GM15510 (cell line): ENCODE data around the gene ANKZF1.

Source experiments
- POLR2A ChIP-seq: IDR thresholded peaks from 3 replicates; pipeline ENCODE4 v1.6.1; 2011; ENCODE audit warnings: borderline replicate concordance; ENCODE audit not compliant: insufficient read length; ENCODE audit errors: extremely low read depth

The ANKZF1 gene

GRCh38 chr2:219279151-219279915 is 49.7 kb downstream of the ANKZF1 start, which contains the start of gene DNAJB2:
Gene DNAJB2, plus strand, starts transcription at chr2:219279366. Its CDS starts 468 bp downstream, at chr2:219279834.
- TF ChIP-seq POLR2A = peak; percentile 88

DNA sequence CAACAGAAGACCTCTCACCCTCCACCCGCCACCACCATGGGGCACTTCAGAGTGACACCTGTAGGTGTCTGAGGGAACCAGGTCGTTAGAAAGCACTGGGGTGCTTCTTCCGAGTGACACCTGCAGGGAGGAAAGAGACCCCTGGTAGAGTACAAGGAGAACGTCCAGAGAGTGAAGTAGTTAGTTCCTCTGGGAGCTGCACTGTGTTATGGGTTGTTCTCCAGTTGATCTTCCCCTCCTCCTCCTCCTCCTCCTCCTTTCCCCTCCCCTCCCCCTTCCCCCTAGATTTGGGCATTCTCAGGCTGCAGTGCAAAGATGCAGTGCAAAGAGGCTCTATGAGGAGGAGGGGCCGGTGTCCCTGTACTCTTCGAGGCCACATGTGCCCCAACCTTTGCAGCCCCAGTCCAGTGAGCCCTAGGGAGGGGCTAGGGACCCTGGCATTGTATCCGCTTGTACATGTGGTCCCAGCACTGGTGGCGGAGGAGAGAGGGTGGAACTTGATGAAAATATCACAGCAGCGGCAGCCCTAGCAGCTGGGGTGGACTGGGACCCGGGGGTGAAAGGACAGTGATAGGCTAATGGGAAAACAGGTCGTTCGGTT is 50.4 kb downstream of the ANKZF1 start:
- no peak for TF ChIP-seq POLR2A

- TF ChIP-seq POLR2A = no peak
Measured at GRCh38 chr2:219280651-219281050, 51.0 kb downstream of the ANKZF1 start.

DNA sequence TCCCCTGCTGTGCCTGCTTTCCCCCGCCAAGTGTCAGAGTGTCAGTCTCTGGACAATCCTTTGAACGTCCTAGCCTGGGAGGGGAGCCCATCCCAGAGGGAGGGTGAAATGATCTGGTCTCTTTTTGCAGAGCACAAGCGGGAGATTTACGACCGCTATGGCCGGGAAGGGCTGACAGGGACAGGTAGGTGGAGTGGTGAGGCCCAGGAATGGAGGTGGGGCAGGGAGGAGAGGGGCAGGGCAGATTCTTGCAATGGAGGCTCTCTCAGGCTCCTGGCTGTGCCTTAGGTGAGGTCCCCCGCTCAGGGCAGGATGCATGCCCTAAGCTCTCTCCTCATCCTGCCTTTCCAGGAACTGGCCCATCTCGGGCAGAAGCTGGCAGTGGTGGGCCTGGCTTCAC is 52.0 kb downstream of the ANKZF1 start:
- no peak for TF ChIP-seq POLR2A

DNA sequence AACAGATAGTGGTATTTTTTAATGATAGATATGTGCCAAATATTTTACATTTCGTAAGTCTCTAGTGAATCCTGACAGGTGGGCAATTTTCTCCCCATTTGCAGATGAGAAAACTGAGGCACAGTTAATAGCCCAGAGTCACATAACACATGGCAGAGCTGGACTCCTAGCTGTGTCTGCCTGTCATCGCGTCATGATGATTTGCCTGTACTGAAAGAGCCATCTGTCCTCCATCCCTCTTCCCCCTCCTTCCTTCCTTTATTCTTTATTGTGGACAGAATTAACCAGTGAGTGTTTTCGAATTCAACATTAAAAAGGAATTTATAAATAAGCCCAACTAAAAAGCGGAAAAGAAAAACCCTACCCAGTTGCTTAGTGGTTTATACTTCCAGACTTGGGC is 52.8 kb downstream of the ANKZF1 start:
- no peak for TF ChIP-seq POLR2A

DNA sequence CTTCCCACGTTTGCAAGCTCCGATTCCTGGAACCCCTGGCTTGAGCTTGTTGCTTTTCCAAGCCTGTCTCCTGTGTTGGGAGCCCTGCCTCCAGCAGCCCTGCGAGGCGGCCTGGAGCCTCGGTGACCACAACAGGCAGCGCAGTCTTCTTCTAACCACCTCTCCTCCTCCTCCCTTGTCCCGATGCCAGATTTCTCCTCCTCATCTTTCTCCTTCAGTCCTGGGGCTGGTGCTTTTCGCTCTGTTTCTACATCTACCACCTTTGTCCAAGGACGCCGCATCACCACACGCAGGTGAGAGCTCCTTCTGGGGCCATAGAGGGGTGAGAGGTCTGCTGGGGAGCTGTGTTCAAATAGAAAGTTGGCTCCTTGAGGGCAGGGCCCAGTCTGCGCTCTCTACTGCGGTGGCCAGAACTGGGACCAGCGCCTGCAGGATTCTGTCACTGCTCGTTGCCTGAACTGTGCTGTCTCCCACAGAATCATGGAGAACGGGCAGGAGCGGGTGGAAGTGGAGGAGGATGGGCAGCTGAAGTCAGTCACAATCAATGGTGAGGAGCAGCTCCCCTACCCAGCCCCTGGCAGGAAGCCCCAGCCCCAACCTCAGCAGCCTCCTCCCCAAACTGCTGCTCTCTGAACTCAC is 53.5 kb downstream of the ANKZF1 start:
- no peak for TF ChIP-seq POLR2A

DNA sequence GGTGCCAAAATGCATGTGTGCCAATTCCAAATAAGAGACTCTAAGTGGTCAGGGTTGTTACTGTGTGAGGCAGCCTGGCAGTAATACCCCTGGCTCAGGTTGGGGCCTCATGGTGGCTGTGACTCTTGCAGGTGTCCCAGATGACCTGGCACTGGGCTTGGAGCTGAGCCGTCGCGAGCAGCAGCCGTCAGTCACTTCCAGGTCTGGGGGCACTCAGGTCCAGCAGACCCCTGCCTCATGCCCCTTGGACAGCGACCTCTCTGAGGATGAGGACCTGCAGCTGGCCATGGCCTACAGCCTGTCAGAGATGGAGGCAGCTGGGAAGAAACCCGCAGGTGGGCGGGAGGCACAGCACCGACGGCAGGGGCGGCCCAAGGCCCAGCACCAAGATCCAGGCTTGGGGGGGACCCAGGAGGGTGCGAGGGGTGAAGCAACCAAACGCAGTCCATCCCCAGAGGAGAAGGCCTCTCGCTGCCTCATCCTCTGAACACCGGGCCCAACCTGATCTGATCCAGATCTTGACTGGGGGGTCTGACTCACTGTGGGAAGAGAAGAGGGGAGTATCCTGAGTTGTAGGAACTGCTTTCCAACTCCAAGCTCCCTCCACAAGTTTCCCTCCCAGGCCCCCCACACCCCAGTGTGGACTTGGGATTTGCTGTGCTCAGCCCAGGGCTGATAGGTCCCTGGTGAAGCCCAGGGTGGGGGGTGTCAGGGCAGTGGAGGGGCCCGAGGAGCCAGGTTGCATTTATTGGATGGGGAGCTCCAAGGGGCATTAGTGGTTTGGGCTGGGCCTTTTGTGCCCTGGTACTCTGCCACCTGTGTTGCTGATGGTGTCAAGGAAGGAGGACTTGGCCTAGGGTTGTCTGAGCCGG is 55.1 kb downstream of the ANKZF1 start:
- TF ChIP-seq POLR2A = no peak

DNA sequence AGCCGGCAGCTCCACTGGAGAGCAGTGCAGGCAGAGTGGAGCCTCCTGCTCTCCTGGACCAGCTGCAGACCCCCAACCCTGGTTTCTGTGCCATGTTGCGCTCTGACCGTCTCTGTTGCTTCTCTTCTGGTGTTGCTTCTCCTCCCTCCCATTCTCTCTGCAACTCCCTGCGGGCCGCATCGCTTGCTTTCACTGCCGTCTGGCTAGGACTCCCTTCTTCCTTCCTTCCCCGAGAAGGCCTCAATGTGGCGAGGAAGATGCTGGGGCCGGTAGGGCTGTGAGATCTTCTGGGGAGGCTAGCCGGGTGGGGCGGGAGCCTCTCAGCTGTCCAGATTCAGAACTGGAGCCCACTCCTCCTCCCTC is 55.7 kb downstream of the ANKZF1 start:
- no peak for TF ChIP-seq POLR2A

- TF ChIP-seq POLR2A = no peak
Measured at GRCh38 chr2:219285894-219286425, 56.4 kb downstream of the ANKZF1 start.
